Neural cell (in vitro differentiated cells): ENCODE measurements around the gene SLC37A1. TPM values are rescaled to one million over a fixed set of nuclear protein-coding genes. Genes with fewer than 3 reads are reported as not detected.

Experiments
- H2AFZ ChIP-seq: fragments of 200-600, 300-800 bp; sonication (generic), shearing (Covaris generic); 2 replicates; pipeline ENCODE4 v1.6.0; 2014; ENCODE audit warnings: low read depth, mild to moderate bottlenecking, antibody characterized with exemption, low read length, moderate library complexity
- H3F3A ChIP-seq: fragments of 200-600 bp; shearing (Covaris generic); 2 replicates; pipeline ENCODE4 v1.6.1; 2016; ENCODE audit warnings: mild to moderate bottlenecking, moderate library complexity, mixed read lengths, antibody characterized with exemption, low read length; ENCODE audit not compliant: insufficient read depth, poor library complexity, severe bottlenecking
- H3K27ac ChIP-seq: fragments of 200-600, 300-800 bp; sonication (generic), shearing (Covaris generic); 2 replicates; pipeline ENCODE4 v1.5.1; 2014; ENCODE audit warnings: mild to moderate bottlenecking, low read length, moderate library complexity
- H3K27me3 ChIP-seq: fragments of 300-800, 200-600 bp; sonication (generic), shearing (Covaris generic); 2 replicates; pipeline ENCODE4 v1.6.0; 2014; ENCODE audit warnings: mild to moderate bottlenecking, low read depth, low read length, moderate library complexity; ENCODE audit not compliant: insufficient read depth
- H3K36me3 ChIP-seq: fragments of 300-800, 200-600 bp; sonication (generic), shearing (Covaris generic); 2 replicates; pipeline ENCODE4 v1.5.1; 2014; ENCODE audit warnings: mild to moderate bottlenecking, antibody characterized with exemption, low read length, moderate library complexity; ENCODE audit not compliant: insufficient read depth
- H3K4me2 ChIP-seq: fragments of 300-800, 200-600 bp; sonication (generic), shearing (Covaris generic); 2 replicates; pipeline ENCODE4 v1.6.0; 2014; ENCODE audit warnings: mild to moderate bottlenecking, low read length
- H3K4me3 ChIP-seq: fragments of 300-800, 200-600 bp; sonication (generic), shearing (Covaris generic); 2 replicates; pipeline ENCODE4 v1.5.1; 2014; ENCODE audit warnings: mild to moderate bottlenecking, low read length, moderate library complexity
- H3K79me2 ChIP-seq: fragments of 200-600 bp; shearing (Covaris generic); replicated peaks from 2 replicates; pipeline ENCODE4 v1.6.0; 2014; ENCODE audit warnings: mild to moderate bottlenecking, low read length, moderate library complexity; ENCODE audit not compliant: insufficient read depth
- H3K9ac ChIP-seq: fragments of 300-800, 200-600 bp; sonication (generic), shearing (Covaris generic); 2 replicates; pipeline ENCODE4 v1.6.1; 2016; ENCODE audit warnings: mild to moderate bottlenecking, low read length, mixed read lengths
- H3K9me2 ChIP-seq: fragments of 200-600 bp; shearing (Covaris generic); 2 replicates; pipeline ENCODE4 v1.6.1; 2016; ENCODE audit warnings: mild to moderate bottlenecking, low read length, mixed read lengths; ENCODE audit not compliant: insufficient read depth
- H3K9me3 ChIP-seq: fragments of 200-600, 300-800 bp; sonication (generic), shearing (Covaris generic); 2 replicates; pipeline ENCODE4 v1.6.1; 2016; ENCODE audit warnings: mild to moderate bottlenecking, mixed run types, low read length, moderate library complexity, mixed read lengths
- H4K20me1 ChIP-seq: fragments of 200-600 bp; shearing (Covaris generic); 2 replicates; pipeline ENCODE4 v1.6.1; 2016; ENCODE audit warnings: mild to moderate bottlenecking, mixed run types; ENCODE audit not compliant: insufficient read depth
- CTCF ChIP-seq: fragments of 450-650 bp; IDR thresholded peaks from 2 replicates; pipeline ENCODE4 v1.5.1; 2014; ENCODE audit warnings: antibody characterized with exemption, mild to moderate bottlenecking, moderate library complexity; ENCODE audit not compliant: poor library complexity, severe bottlenecking
- EP300 ChIP-seq: fragments of 450-650 bp; conservative IDR thresholded peaks from 2 replicates; pipeline ENCODE4 v1.6.1; 2014; ENCODE audit warnings: antibody characterized with exemption, mild to moderate bottlenecking, moderate library complexity; ENCODE audit not compliant: poor library complexity, severe bottlenecking
- EZH2 ChIP-seq: fragments of 200-600, 300-800 bp; shearing (Covaris generic), sonication (generic); IDR thresholded peaks from 2 replicates; pipeline ENCODE4 v1.6.1; 2014; ENCODE audit warnings: antibody characterized with exemption, low read length, borderline replicate concordance, mild to moderate bottlenecking; ENCODE audit not compliant: insufficient read depth, poor library complexity, severe bottlenecking
- MXI1 ChIP-seq: fragments of 450-650 bp; conservative IDR thresholded peaks from 2 replicates; pipeline ENCODE4 v1.6.1; 2014; ENCODE audit warnings: antibody characterized with exemption, mild to moderate bottlenecking; ENCODE audit not compliant: poor library complexity, severe bottlenecking
- POLR2AphosphoS5 ChIP-seq: IDR thresholded peaks from 2 replicates; pipeline ENCODE4 v1.6.1; 2012
- RAD21 ChIP-seq: fragments of 450-650 bp; conservative IDR thresholded peaks from 2 replicates; pipeline ENCODE4 v1.6.1; 2014; ENCODE audit warnings: antibody characterized with exemption, mild to moderate bottlenecking, moderate library complexity
- REST ChIP-seq: IDR thresholded peaks from 2 replicates; pipeline ENCODE4 v1.6.1; 2012; ENCODE audit warnings: borderline replicate concordance
- SMC3 ChIP-seq: fragments of 450-650 bp; conservative IDR thresholded peaks from 2 replicates; pipeline ENCODE4 v1.6.1; 2014; ENCODE audit warnings: antibody characterized with exemption, mild to moderate bottlenecking, moderate library complexity; ENCODE audit not compliant: poor library complexity
- TAF1 ChIP-seq: IDR thresholded peaks from 2 replicates; pipeline ENCODE4 v1.6.1; 2012; ENCODE audit warnings: low read depth
- polyA plus RNA-seq: library from polyadenylated mRNA; depleted of rRNA; stranded (reverse); fragments of >200 nt; gene quantifications from 2 replicates; pipeline ENCODE4 v1.2.3, GENCODE V29; 2014

SLC37A1 gene
- polyA plus RNA-seq, 1 donor from 2014 or later = 60.7 TPM

DNA sequence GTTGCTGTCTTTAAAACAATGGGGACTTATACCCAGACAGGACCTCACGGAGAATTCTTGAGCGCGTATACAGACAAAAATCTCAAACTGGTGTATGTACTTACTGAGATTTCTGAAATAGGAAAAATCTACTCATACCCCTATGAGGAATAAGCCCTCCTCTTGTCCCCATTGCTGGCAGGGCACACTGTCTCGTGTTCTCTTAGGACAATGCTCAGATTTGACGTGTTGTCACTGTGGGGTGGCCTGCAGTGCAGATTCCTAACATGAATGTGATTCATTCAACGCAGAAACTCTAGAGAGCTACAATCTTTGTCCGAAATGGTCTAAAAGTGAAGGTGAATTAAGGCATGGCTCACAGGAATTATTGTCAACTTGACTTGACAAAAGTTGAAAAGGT lies 108.6 kb downstream of the SLC37A1 start:
- Histone ChIP-seq H3K27me3 (no peaks in the 10 kb centered on the region), H3K79me2 (no peaks in the 10 kb centered on the region), H3F3A (no peaks in the 10 kb centered on the region), H3K4me3 (no peak overlapping the region), H3K9me3 (no peaks in the 10 kb centered on the region), H3K36me3 (no peaks in the 10 kb centered on the region), H3K9me2 (no peaks in the 10 kb centered on the region), H2AFZ (no peak overlapping the region), H3K9ac (no peak overlapping the region), H3K4me2 (no peak overlapping the region), H4K20me1 (no peaks in the 10 kb centered on the region), H3K27ac (no peak overlapping the region)
- no peak for TF ChIP-seq POLR2AphosphoS5
- TF ChIP-seq EP300 = no peak

- H3K36me3 ChIP-seq = no peaks in the 10 kb centered on the region
- TF ChIP-seq POLR2AphosphoS5 = no peak
- TF ChIP-seq CTCF = no peak
- TF ChIP-seq REST = no peak
- no peak for TF ChIP-seq TAF1
- no peak for TF ChIP-seq RAD21
- no peak for TF ChIP-seq EZH2
- no peak for TF ChIP-seq SMC3
- TF ChIP-seq EP300 = no peak
- no peak for TF ChIP-seq MXI1
- no peak overlapping the region for H3K4me2 ChIP-seq
- no peaks in the 10 kb centered on the region for H3F3A ChIP-seq
- no peak overlapping the region for H3K4me3 ChIP-seq
- H3K79me2 ChIP-seq = no peaks in the 10 kb centered on the region
- no peaks in the 10 kb centered on the region for H3K9me3 ChIP-seq
- H3K27me3 ChIP-seq = no peaks in the 10 kb centered on the region
- H3K27ac ChIP-seq = no peak overlapping the region
- H3K9me2 ChIP-seq = no peaks in the 10 kb centered on the region
- no peak overlapping the region for H3K9ac ChIP-seq
- no peaks in the 10 kb centered on the region for H4K20me1 ChIP-seq
- no peak overlapping the region for H2AFZ ChIP-seq
These were observed 110.0 kb downstream of the SLC37A1 start for GRCh38 chr21:42623694-42624093.
